NCI-H1694 (cell line): ENCODE results near the gene LIPA.
A peak's percentile ranks its signal among the peaks of the same experiment; 100 is the strongest.
"Not testable (repeated sequence)": the region's sequence is repeated elsewhere in the genome, so short reads cannot be mapped to it uniquely, and the experiment has no call there.

Experiments used
- DNase-seq: peaks from one replicate; lab custom pipeline; 2025; lab: John Stamatoyannopoulos, UW

Gene LIPA

GRCh38 chr10:89251409-89252224, at the start of gene LIPA:
Gene LIPA (minus strand): TSS chr10:89251775. CDS start chr10:89247648, 4,127 bp downstream.
- DNase-seq, result peak; percentile 95

- DNase-seq, result no peak
These were observed 49.7 kb upstream of the LIPA start for GRCh38 chr10:89301232-89301631.

GRCh38 chr10:89299031-89299430, 47.5 kb upstream of the LIPA start:
- no peak for DNase-seq

GRCh38 chr10:89297791-89298190, 46.2 kb upstream of the LIPA start:
- DNase-seq, result no peak

GRCh38 chr10:89297356-89297755, 45.8 kb upstream of the LIPA start:
- DNase-seq, result no peak

GRCh38 chr10:89296220-89296648, 44.7 kb upstream of the LIPA start:
- DNase-seq, result no peak

- no peak for DNase-seq
These were observed 44.0 kb upstream of the LIPA start for GRCh38 chr10:89295597-89295996.

GRCh38 chr10:89294721-89295239, 43.2 kb upstream of the LIPA start:
- no peak for DNase-seq

- not testable (repeated sequence) for DNase-seq
These were observed 33.7 kb upstream of the LIPA start for GRCh38 chr10:89285303-89285702.

GRCh38 chr10:89284711-89285110, 33.1 kb upstream of the LIPA start:
- not testable (repeated sequence) for DNase-seq

GRCh38 chr10:89283936-89284475, 32.4 kb upstream of the LIPA start:
- no peak for DNase-seq

GRCh38 chr10:89283025-89283935, 31.7 kb upstream of the LIPA start:
- DNase-seq, result no peak

- no peak for DNase-seq
These were observed 30.2 kb upstream of the LIPA start for GRCh38 chr10:89281606-89282395.

- no peak for DNase-seq
These were observed 28.9 kb upstream of the LIPA start for GRCh38 chr10:89280508-89280907.

- DNase-seq, result no peak
These were observed 27.9 kb upstream of the LIPA start for GRCh38 chr10:89279421-89279869.

GRCh38 chr10:89278900-89279392, 27.4 kb upstream of the LIPA start:
- no peak for DNase-seq

GRCh38 chr10:89278034-89278535, 26.5 kb upstream of the LIPA start:
- DNase-seq, result no peak

- DNase-seq, result no peak
These were observed 23.8 kb upstream of the LIPA start for GRCh38 chr10:89275383-89275782.

GRCh38 chr10:89274928-89275327, 23.4 kb upstream of the LIPA start:
- no peak for DNase-seq

GRCh38 chr10:89273680-89274079, 22.1 kb upstream of the LIPA start:
- DNase-seq, result no peak

- no peak for DNase-seq
These were observed 20.0 kb upstream of the LIPA start for GRCh38 chr10:89271532-89271931.
